ENCODE results near the gene EEIG1. TPM values are rescaled to one million over a fixed set of nuclear protein-coding genes. Genes with fewer than 3 reads are reported as not detected.

Gene EEIG1
- total RNA-seq, 1 experiment from 2014 or later: 52.3 TPM

DNA sequence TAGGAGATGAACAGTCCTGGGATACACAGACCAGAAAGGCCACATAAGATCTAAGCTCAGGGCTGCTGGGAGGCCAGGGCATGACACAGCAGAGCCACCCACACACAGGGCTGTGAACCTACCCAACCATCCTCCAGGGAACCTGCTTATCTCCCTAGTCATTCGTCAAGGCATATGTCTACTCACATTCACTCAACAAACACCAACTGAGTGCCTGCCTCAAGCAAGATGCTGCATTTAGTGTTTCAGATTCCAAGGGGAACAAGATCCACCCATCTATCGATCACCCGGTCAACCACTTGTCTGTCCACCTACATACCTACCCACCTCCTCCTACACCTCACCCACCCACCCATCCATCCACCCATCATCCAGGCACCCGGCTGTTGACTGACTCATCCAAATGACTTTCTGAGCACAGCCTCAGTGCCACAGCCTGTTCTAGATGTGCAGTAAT is 45.0 kb downstream of the EEIG1 start:
- Mint-ChIP-seq H3K4me1 (peaks cover 34 to 35% of the 10 kb centered on the region in 2 experiments), H3K27ac (no peak overlapping the region), H3K27me3 (ENCODE audit: low read depth) (peaks cover 6% of the 10 kb centered on the region), H3K9me3 (no peaks in the 10 kb centered on the region; a peak in 1 of 5 replicates), H3K36me3 (ENCODE audit: insufficient read depth in 1 of 3, low read depth in 3 of 3) (peaks cover 2 to 17% (median 16%) of the 10 kb centered on the region in 3 experiments; a peak in 6 of 7 replicates), H3K4me3 (peak overlapping the region; percentile 84 to 96)
- H2AK5ac ChIP-seq (ENCODE audit: insufficient read length, low read length): no peak overlapping the region
- no peak for DNase-seq
- peaks cover 10% of the 10 kb centered on the region for H3K79me1 ChIP-seq (ENCODE audit: insufficient read depth, low read depth, low read length, poor library complexity, severe bottlenecking)
- no peak overlapping the region for H3K56ac ChIP-seq (ENCODE audit: insufficient read length, low read depth, low read length)
- H4K91ac ChIP-seq (ENCODE audit: insufficient read length, low read depth, low read length): no peak overlapping the region
- H3K9ac ChIP-seq (ENCODE audit: extremely low read depth, insufficient read length, low read length): no peak overlapping the region
- H3K4me2 ChIP-seq (ENCODE audit: insufficient read depth, insufficient read length, low read length): no peak overlapping the region
- no peak overlapping the region for H3K14ac ChIP-seq (ENCODE audit: insufficient read depth, low read length)
- TF ChIP-seq, protein P1, sequence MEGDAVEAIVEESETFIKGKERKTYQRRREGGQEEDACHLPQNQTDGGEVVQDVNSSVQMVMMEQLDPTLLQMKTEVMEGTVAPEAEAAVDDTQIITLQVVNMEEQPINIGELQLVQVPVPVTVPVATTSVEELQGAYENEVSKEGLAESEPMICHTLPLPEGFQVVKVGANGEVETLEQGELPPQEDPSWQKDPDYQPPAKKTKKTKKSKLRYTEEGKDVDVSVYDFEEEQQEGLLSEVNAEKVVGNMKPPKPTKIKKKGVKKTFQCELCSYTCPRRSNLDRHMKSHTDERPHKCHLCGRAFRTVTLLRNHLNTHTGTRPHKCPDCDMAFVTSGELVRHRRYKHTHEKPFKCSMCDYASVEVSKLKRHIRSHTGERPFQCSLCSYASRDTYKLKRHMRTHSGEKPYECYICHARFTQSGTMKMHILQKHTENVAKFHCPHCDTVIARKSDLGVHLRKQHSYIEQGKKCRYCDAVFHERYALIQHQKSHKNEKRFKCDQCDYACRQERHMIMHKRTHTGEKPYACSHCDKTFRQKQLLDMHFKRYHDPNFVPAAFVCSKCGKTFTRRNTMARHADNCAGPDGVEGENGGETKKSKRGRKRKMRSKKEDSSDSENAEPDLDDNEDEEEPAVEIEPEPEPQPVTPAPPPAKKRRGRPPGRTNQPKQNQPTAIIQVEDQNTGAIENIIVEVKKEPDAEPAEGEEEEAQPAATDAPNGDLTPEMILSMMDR (conservative IDR thresholded peaks at IDR 0.05): no peak
- H3T11ph ChIP-seq (ENCODE audit: low read length): no peak overlapping the region
- H4K5ac ChIP-seq (ENCODE audit: insufficient read length, low read depth, low read length): no peak overlapping the region
- H4K20me1 ChIP-seq (ENCODE audit: control insufficient read depth, insufficient read depth, insufficient read length): no peaks in the 10 kb centered on the region
- H4K8ac ChIP-seq (replicated peaks; ENCODE audit: insufficient read length, low read depth, low read length): no peak overlapping the region
- no peaks in the 10 kb centered on the region for H3K4me1 ChIP-seq (ENCODE audit: insufficient read depth, low read length)
- peaks cover 9% of the 10 kb centered on the region for H3K23me2 ChIP-seq (ENCODE audit: insufficient read length, low read depth, low read length, poor library complexity, severe bottlenecking)
- WGBS (ENCODE audit: extremely low coverage, insufficient read length, low lambda C conversion rate): no CpG with 5 or more reads among the region's 4 CpGs
- H2BK15ac ChIP-seq (ENCODE audit: low read depth, low read length): no peak overlapping the region
- no peak overlapping the region for H3K18ac ChIP-seq (ENCODE audit: insufficient read length, low read depth, low read length)
- H3K27me3 ChIP-seq (ENCODE audit: insufficient read depth, low read length): no peaks in the 10 kb centered on the region
- no peak overlapping the region for H2BK12ac ChIP-seq (ENCODE audit: insufficient read length, low read depth, low read length)
- H3K23ac ChIP-seq (ENCODE audit: insufficient read length, low read depth, low read length): no peak overlapping the region
- H2BK120ac ChIP-seq (ENCODE audit: low read depth, low read length, poor library complexity, severe bottlenecking): no peak overlapping the region
- H3K79me2 ChIP-seq (ENCODE audit: insufficient read depth, low read length): no peaks in the 10 kb centered on the region
- H2AFZ ChIP-seq (ENCODE audit: low read length): no peak overlapping the region
- no peaks in the 10 kb centered on the region for H3K9me3 ChIP-seq (ENCODE audit: control insufficient read depth, low read depth, low read length)
- H2BK5ac ChIP-seq (ENCODE audit: insufficient read length, low read length): no peak overlapping the region
- H3K4ac ChIP-seq (ENCODE audit: low read depth, low read length): no peak overlapping the region
- H3K27ac ChIP-seq (ENCODE audit: insufficient read length, low read depth, low read length): no peak overlapping the region
- no peak overlapping the region for H2BK20ac ChIP-seq (ENCODE audit: low read depth, low read length, poor library complexity, severe bottlenecking)

All from H9 (cell line).